Upper lobe of left lung (tissue), 4 donors: ENCODE results near the gene SDK1.

ENCODE experiments used
- EP300 ChIP-seq, 4 donors: sonication (generic); formaldehyde crosslinking; IDR thresholded peaks; one replicate each; pipeline ENCODE4 v1.5.1; 2017; ENCODE audit warnings: antibody characterized with exemption in 4 of 4, control low read depth in 2 of 4
- TF ChIP-seq, protein P1 (sequence below), 6 experiments: fragments of 450-650 bp in 4 of 6; fragments of 200-600 bp in 2 of 6; sonication (generic) in 2 of 6; IDR thresholded peaks; one replicate each; pipeline ENCODE4 v1.5.1; 2016 to 2019; ENCODE audit warnings: antibody characterized with exemption in 6 of 6

DNA sequence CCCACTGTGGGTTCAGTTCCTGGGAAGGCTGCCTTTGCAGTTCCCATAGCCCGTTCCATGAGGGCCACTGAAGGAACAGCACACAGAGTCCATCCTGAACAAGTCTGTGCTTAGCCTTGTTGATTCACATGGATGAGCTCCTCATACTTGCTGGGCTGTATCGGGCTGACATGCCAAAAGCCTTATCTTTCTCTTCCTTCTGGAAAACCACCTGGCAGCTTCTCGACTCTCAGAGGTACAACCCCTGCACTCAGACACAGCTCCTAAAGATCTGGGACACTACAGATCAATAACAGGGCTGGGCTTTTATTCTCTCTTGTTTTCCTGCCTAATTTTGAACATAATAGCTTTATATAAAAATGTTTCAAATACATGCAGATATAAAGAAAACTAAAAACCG, 667.2 kb downstream of the SDK1 start:
- no peak for TF ChIP-seq EP300 (IDR thresholded peaks at IDR 0.05)
- TF ChIP-seq, protein P1, sequence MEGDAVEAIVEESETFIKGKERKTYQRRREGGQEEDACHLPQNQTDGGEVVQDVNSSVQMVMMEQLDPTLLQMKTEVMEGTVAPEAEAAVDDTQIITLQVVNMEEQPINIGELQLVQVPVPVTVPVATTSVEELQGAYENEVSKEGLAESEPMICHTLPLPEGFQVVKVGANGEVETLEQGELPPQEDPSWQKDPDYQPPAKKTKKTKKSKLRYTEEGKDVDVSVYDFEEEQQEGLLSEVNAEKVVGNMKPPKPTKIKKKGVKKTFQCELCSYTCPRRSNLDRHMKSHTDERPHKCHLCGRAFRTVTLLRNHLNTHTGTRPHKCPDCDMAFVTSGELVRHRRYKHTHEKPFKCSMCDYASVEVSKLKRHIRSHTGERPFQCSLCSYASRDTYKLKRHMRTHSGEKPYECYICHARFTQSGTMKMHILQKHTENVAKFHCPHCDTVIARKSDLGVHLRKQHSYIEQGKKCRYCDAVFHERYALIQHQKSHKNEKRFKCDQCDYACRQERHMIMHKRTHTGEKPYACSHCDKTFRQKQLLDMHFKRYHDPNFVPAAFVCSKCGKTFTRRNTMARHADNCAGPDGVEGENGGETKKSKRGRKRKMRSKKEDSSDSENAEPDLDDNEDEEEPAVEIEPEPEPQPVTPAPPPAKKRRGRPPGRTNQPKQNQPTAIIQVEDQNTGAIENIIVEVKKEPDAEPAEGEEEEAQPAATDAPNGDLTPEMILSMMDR (IDR thresholded peaks at IDR 0.05), result no peak
